Measurements from ENCODE around the gene C19orf33. TPM values are rescaled to one million over a fixed set of nuclear protein-coding genes. Genes with fewer than 3 reads are reported as not detected.

Gene C19orf33
- total RNA-seq, 2 donors from 2014 or later = 2.9 to 13.2 TPM

DNA sequence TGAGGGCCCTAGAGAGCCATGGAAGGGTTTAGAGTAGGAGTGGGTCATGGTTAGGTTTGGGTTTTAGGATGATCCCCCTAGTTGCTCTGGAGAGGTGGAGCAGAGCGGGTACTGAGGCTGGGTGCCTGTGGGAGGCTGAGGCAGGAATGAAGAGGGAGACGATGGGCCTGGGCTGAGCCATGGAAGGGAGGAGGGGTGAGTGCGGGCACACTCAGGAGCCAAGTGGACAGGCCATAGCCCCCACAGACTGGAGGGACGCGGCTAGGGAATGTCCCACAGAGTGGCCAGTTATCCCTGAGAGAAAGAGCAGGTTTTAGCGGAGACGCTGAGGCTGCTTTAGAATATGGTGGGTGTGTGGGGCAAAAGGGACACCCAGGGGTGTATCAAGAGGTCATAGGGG is 25.6 kb downstream of the C19orf33 start:
- H3K9me3 Mint-ChIP-seq = no peaks in the 10 kb centered on the region
- H3K27ac ChIP-seq (ENCODE audit: low read depth, low read length) = no peak overlapping the region
- no peak for DNase-seq
- no peaks in the 10 kb centered on the region for H3K27me3 Mint-ChIP-seq (ENCODE audit: insufficient read depth)
- peaks cover 3% of the 10 kb centered on the region for H3K36me3 Mint-ChIP-seq (ENCODE audit: low read depth)
- H3K4me1 ChIP-seq (ENCODE audit: control insufficient read depth, insufficient read depth, low read length) = no peaks in the 10 kb centered on the region
- no peaks in the 10 kb centered on the region for H3K9me3 ChIP-seq (ENCODE audit: control insufficient read depth, low read length)
- H3K9ac ChIP-seq (ENCODE audit: extremely low read depth, low read length, poor library complexity, severe bottlenecking) = no peak overlapping the region
- no peaks in the 10 kb centered on the region for H3K27me3 ChIP-seq (ENCODE audit: control insufficient read depth, insufficient read depth, low read length, poor library complexity, severe bottlenecking)
- TF ChIP-seq, protein P1, sequence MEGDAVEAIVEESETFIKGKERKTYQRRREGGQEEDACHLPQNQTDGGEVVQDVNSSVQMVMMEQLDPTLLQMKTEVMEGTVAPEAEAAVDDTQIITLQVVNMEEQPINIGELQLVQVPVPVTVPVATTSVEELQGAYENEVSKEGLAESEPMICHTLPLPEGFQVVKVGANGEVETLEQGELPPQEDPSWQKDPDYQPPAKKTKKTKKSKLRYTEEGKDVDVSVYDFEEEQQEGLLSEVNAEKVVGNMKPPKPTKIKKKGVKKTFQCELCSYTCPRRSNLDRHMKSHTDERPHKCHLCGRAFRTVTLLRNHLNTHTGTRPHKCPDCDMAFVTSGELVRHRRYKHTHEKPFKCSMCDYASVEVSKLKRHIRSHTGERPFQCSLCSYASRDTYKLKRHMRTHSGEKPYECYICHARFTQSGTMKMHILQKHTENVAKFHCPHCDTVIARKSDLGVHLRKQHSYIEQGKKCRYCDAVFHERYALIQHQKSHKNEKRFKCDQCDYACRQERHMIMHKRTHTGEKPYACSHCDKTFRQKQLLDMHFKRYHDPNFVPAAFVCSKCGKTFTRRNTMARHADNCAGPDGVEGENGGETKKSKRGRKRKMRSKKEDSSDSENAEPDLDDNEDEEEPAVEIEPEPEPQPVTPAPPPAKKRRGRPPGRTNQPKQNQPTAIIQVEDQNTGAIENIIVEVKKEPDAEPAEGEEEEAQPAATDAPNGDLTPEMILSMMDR (conservative IDR thresholded peaks at IDR 0.05) = no peak
- no peak overlapping the region for H3K27ac Mint-ChIP-seq
- 93 to 100% methylated on average over 2 to 7 of the region's 7 CpGs for WGBS, 2 experiments (ENCODE audit: insufficient coverage in 1 of 2, insufficient read length in 1 of 2)
- no peaks in the 10 kb centered on the region for H3K4me1 Mint-ChIP-seq
- no peaks in the 10 kb centered on the region for H3K36me3 ChIP-seq (ENCODE audit: control insufficient read depth, insufficient read depth, low read length)
- H3K4me3 ChIP-seq (ENCODE audit: low read length) = no peak overlapping the region
- no peak overlapping the region for H3K4me3 Mint-ChIP-seq

DNA sequence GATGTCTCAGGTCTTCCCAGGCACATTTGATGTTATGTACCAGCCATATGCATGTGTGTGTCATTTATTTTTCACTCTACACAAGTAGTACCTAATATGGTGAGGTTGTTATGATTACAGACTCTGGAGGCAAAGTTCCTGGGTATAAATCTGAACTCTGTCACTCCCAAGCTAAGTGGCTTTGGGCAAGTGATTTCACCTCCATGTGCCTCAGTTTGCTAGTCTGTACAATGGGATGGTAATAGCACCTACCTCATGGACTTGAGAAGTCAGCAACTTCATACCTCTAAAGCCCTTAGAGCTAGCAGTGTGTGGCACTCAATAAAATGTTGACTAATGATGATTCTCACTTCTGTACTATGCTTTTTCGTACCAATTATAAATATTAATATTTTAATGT is 27.7 kb downstream of the C19orf33 start:
- DNase-seq = no peak
- H3K4me1 ChIP-seq (ENCODE audit: control insufficient read depth, insufficient read depth, low read length) = no peaks in the 10 kb centered on the region
- H3K4me1 Mint-ChIP-seq = no peaks in the 10 kb centered on the region
- no peak overlapping the region for H3K27ac ChIP-seq (ENCODE audit: low read depth, low read length)
- H3K27ac Mint-ChIP-seq = no peak overlapping the region
- no peaks in the 10 kb centered on the region for H3K27me3 ChIP-seq (ENCODE audit: control insufficient read depth, insufficient read depth, low read length, poor library complexity, severe bottlenecking)
- H3K4me3 ChIP-seq (ENCODE audit: low read length) = no peak overlapping the region
- no peaks in the 10 kb centered on the region for H3K36me3 ChIP-seq (ENCODE audit: control insufficient read depth, insufficient read depth, low read length)
- WGBS, 2 experiments (ENCODE audit: insufficient coverage in 1 of 2, insufficient read length in 1 of 2) = 100% methylated on average over 1 of the region's 1 CpG; no CpG with 5 or more reads in 1 of the 2 experiments
- H3K27me3 Mint-ChIP-seq (ENCODE audit: insufficient read depth) = no peaks in the 10 kb centered on the region
- no peaks in the 10 kb centered on the region for H3K9me3 ChIP-seq (ENCODE audit: control insufficient read depth, low read length)
- TF ChIP-seq, protein P1 (conservative IDR thresholded peaks at IDR 0.05) = no peak
- peaks cover 3% of the 10 kb centered on the region for H3K36me3 Mint-ChIP-seq (ENCODE audit: low read depth)
- no peaks in the 10 kb centered on the region for H3K9me3 Mint-ChIP-seq
- H3K9ac ChIP-seq (ENCODE audit: extremely low read depth, low read length, poor library complexity, severe bottlenecking) = no peak overlapping the region
- H3K4me3 Mint-ChIP-seq = no peak overlapping the region

DNA sequence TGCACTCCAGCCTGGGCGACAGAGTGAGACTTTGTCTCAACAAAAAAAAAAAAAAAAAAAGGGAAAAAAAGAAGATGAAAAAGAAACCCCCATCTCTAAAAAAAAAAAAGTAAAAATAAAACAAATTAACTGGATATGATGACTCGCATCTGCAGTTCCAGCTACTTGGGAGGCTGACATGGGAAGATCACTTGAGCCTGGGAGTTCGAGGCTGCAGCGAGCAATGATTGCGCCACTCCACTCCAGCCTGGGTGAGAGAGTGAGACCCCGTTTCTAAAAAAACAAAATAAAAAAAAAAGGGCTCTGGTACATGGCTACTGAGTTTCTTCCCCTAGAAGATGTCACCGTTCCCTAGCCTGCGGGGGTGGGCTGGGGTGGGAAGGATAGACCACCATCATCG is 29.2 kb downstream of the C19orf33 start:
- H3K9ac ChIP-seq (ENCODE audit: extremely low read depth, low read length, poor library complexity, severe bottlenecking) = no peak overlapping the region
- no peak overlapping the region for H3K27ac ChIP-seq (ENCODE audit: low read depth, low read length)
- no peaks in the 10 kb centered on the region for H3K9me3 ChIP-seq (ENCODE audit: control insufficient read depth, low read length)
- no peak overlapping the region for H3K4me3 ChIP-seq (ENCODE audit: low read length)
- Mint-ChIP-seq H3K4me3 (no peak overlapping the region), H3K9me3 (no peaks in the 10 kb centered on the region), H3K27ac (no peak overlapping the region), H3K4me1 (peaks cover 5% of the 10 kb centered on the region), H3K27me3 (ENCODE audit: insufficient read depth) (peaks cover 1% of the 10 kb centered on the region), H3K36me3 (ENCODE audit: low read depth) (no peaks in the 10 kb centered on the region)
- WGBS, 2 experiments (ENCODE audit: insufficient coverage in 1 of 2, insufficient read length in 1 of 2) = 91 to 95% methylated on average over 5 to 8 of the region's 9 CpGs
- H3K4me1 ChIP-seq (ENCODE audit: control insufficient read depth, insufficient read depth, low read length) = no peaks in the 10 kb centered on the region
- no peaks in the 10 kb centered on the region for H3K27me3 ChIP-seq (ENCODE audit: control insufficient read depth, insufficient read depth, low read length, poor library complexity, severe bottlenecking)
- no peak for DNase-seq
- no peaks in the 10 kb centered on the region for H3K36me3 ChIP-seq (ENCODE audit: control insufficient read depth, insufficient read depth, low read length)
- TF ChIP-seq, protein P1 (conservative IDR thresholded peaks at IDR 0.05) = no peak
